Coronary artery (tissue), 2 donors: Measurements from ENCODE around the gene TSPAN14.

Experiments
- DNase-seq: peaks from one replicate; pipeline ENCODE4 v3.0.0-alpha.2; 2017; ENCODE audit warnings: low spot score
- H3K27ac ChIP-seq, 2 donors: fragments of 200-600 bp; sonication (generic); one replicate each; pipeline ENCODE4 v1.5.1; 2016 to 2019
- H3K4me3 ChIP-seq: fragments of 200-600 bp; sonication (generic); 2 replicates; pipeline ENCODE4 v1.5.1; 2016; ENCODE audit warnings: mild to moderate bottlenecking, moderate library complexity
- TF ChIP-seq, protein P1 (sequence below): fragments of 200-600 bp; sonication (generic); IDR thresholded peaks from one replicate; pipeline ENCODE4 v1.5.1; 2019; ENCODE audit warnings: antibody characterized with exemption

The TSPAN14 gene

DNA sequence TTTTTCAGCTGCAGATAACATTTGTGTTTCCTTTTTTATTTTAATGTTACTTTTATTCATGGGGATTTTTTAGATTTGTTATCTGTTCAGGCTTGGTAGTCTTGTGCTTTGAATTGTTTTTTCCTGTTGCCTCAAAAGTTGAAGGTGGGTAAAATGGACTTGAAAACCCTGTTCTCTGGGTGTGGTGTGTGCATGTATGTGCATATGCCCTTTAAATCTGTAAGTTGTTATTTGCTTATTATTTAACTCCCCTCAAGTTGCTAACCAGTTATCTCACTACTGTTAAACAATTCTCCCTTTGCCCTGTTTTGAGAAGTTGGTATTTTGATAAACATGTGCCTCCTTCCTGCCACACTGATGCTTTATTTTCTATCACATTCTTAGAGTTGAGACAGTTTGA, 30.6 kb downstream of the TSPAN14 start:
- TF ChIP-seq, protein P1, sequence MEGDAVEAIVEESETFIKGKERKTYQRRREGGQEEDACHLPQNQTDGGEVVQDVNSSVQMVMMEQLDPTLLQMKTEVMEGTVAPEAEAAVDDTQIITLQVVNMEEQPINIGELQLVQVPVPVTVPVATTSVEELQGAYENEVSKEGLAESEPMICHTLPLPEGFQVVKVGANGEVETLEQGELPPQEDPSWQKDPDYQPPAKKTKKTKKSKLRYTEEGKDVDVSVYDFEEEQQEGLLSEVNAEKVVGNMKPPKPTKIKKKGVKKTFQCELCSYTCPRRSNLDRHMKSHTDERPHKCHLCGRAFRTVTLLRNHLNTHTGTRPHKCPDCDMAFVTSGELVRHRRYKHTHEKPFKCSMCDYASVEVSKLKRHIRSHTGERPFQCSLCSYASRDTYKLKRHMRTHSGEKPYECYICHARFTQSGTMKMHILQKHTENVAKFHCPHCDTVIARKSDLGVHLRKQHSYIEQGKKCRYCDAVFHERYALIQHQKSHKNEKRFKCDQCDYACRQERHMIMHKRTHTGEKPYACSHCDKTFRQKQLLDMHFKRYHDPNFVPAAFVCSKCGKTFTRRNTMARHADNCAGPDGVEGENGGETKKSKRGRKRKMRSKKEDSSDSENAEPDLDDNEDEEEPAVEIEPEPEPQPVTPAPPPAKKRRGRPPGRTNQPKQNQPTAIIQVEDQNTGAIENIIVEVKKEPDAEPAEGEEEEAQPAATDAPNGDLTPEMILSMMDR, result no peak
- no peak overlapping the region for H3K27ac ChIP-seq
- no peak for DNase-seq
- H3K4me3 ChIP-seq, result no peak overlapping the region

DNA sequence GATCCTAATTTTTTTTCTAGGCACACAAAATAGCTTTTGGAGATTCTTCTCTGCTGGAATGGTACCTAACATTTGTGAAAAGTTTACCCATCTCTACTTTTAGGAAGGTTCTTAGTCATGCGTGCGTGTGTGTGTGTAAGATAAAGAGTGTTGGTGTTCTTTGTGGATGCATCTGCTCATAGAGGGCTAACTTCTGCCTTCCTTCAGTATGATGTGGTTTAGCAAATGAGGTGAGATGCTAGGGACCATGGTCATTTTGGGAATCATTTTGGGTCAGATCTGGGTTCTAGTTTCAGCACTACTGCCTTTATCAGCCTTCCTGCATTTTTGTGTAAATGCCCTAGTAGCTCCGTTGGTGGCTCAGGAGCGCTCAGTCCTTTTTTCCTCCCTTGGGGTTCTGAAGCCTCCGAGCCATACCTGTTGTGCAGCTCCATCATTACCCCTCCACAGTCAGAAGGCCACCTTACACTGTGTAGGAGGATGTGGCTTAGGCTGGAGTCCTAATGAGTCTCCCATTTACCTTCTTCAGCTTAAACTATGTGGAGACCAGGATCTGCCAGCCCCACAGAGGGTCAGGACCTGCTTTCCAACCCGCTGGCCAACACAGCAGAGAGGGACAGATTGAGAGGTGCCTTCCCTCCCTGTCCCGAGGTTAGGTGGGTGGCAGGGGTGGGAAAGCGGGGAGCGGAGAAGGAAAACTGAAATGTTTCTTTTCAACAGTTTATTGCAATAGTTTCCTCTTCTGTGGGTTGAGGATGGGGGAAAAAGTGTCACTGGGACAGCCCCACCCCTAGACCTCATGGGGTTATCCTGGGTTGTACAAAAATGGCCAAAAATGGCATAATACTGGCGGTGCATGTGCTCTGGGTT, 31.2 kb downstream of the TSPAN14 start:
- DNase-seq, result no peak
- no peak overlapping the region for H3K4me3 ChIP-seq
- peak overlapping the region in 1 of 2 donors; percentile 21 for H3K27ac ChIP-seq
- TF ChIP-seq, protein P1, result no peak

DNA sequence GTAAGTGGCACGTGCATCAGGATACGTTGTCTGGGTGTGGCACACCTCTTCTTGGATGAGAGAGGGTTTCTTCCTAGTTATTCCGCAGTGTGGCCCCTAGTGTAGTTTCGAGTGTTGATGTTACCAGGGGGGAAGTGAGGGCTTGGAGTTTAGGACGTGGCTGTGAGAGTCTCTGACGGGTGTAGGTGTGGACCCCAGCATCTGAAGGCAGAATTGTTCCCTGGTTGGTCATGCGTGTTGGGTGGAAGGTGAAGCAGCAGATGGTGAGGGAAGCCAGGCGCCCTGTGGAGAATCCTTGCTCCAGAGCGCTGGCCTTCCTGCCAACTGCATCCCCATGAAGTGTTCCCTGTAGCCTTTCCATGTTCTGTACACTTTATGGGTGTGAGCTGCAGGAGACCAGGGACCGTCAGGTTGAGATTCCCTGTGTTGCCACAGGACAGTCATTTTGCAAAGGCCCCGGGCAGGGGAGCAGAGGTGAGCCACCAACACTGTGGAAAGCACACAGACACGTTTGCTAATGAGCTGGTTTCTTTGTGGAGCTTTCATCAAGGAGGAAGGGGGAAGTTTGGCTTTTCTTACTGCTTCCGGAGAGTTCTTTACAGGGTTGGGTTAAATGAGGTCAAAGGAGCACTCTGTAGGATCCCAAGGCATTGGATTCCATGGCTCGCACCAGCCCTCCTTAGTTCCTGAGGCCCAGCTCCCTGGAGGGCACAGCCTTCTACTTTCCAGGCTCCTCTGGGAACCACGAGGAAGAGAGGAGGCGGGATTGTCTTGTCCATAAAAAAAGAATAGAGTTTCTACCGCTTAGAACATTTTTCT, 32.0 kb downstream of the TSPAN14 start:
- peak overlapping the region in 1 of 2 donors; percentile 50 for H3K27ac ChIP-seq
- H3K4me3 ChIP-seq, result no peak overlapping the region
- TF ChIP-seq, protein P1, result no peak

DNA sequence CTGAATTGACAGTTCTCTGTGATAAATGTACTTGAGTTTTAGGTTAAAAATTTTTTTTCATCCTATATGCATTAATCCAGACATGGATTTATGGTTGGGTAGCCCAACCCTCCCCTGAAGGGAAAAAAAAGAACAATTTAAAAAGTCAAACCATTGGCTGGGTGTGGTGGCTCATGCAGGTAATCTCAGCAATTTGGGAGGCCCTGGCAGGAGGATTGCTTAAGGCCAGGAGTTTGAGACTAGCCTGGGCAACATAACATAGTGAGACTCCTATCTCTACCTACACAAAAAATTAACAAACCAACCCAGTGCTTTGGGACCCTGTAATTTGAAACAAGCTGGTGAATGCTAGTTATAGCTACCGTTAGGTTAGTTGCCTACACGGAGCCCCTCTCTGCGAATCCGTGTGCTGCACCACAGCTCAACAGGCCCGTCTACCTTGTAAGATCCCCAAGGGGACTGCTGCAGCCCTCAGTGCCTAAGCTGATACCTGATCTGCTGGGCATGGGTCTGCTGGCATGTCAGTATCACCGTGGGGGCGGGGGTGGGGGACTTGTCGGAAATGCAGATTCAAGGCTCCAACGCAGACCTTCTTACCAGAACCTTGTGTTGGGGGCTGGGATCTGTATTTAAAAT, 32.8 kb downstream of the TSPAN14 start:
- TF ChIP-seq, protein P1, result no peak
- Histone ChIP-seq H3K27ac (no peak overlapping the region), H3K4me3 (no peak overlapping the region)
- no peak for DNase-seq

More for the DNA sequence above, 32.0 kb downstream of the TSPAN14 start:
- DNase-seq, result no peak

DNA sequence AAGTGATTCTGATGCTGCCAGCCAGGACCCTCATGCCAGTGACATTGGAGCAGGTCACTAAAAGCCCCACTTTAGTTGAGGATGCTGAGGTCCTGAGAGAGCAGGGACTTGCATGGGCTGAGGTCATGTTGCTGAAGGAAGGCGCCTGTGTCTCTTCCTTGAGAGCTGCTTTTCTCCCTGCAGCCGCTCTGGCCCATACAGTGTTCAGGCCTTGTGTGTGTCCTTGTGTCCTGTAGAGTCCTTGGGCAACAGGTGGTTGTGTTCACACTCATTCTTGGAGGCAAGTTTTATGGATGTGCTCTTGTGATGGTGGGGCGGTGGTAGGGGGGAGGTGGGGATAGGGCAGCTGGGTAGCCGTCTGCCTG, 33.3 kb downstream of the TSPAN14 start:
- H3K4me3 ChIP-seq, result no peak overlapping the region
- TF ChIP-seq, protein P1, result no peak
- H3K27ac ChIP-seq, result peak overlapping the region in 1 of 2 donors; percentile 51
- DNase-seq, result no peak

DNA sequence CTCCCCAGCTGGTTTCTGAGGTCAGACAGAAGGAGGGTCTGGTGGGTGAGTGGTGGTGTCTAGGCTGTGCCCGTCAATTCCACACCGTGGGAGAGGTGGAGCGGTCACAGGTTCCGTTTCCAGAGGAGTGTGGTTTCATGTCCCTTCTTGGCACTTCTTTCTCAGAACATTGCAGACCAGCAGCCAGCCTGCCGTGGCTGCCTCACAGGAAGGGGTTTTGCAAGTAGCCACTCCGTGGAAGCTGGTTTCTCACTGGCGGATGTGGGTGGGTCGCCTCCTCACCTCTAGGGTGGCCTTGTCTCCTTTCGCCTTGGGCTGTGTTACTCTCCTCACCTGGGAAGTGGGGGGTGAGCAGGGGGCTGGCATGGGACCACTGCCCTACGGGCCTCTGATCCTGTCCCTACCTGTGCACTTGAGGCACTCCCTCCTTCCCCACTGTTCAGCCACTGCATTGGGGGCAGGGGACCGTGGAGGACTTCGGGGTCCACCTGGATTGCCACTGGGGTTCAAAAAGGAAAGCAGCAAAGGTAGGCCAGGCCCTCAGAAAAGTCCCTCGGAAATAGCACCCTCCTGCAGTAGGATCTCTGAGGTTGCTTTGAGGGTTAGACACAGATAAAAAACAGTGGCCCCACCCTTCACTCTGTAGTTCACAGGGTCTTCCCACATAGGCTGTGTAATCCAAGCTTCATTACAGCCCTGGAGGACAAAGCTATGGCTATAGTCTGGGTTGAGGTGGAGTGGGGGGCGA, 33.9 kb downstream of the TSPAN14 start:
- Histone ChIP-seq H3K4me3 (no peak overlapping the region), H3K27ac (peak overlapping the region in 1 of 2 donors; percentile 51)
- DNase-seq, result no peak
- TF ChIP-seq, protein P1, result no peak
